Gastroesophageal sphincter (tissue), 4 donors: ENCODE measurements around the gene CENPM. TPM values are rescaled to one million over a fixed set of nuclear protein-coding genes. Genes with fewer than 3 reads are reported as not detected.

Source experiments
- ATAC-seq: fragments of 150-250 bp; one replicate; pipeline ENCODE4 v1.9.1; 2016; ENCODE audit warnings: mild to moderate bottlenecking, moderate library complexity
- H3K27ac ChIP-seq, 4 donors: fragments of 200-600 bp; sonication (generic) in 3 of 4; 1 replicate in 3 of 4; 2 replicates in 1 of 4; pipeline ENCODE4 v1.5.1; 2016 to 2019
- H3K27me3 ChIP-seq: fragments of 200-600 bp; sonication (generic); one replicate; pipeline ENCODE4 v1.5.1; 2019
- H3K36me3 ChIP-seq, 2 donors: fragments of 200-600 bp; sonication (generic); one replicate each; pipeline ENCODE4 v1.5.1; 2019; ENCODE audit warnings: control low read depth in 1 of 2
- H3K4me1 ChIP-seq, 3 donors: fragments of 200-600 bp; sonication (generic); 1 replicate in 2 of 3; 2 replicates in 1 of 3; pipeline ENCODE4 v1.5.1; 2016 to 2019; ENCODE audit warnings: control low read depth in 2 of 3
- H3K4me3 ChIP-seq, 2 donors: fragments of 200-600 bp; sonication (generic); one replicate each; pipeline ENCODE4 v1.5.1; 2019; ENCODE audit warnings: mild to moderate bottlenecking in 1 of 2, moderate library complexity in 1 of 2
- H3K9me3 ChIP-seq, 3 donors: fragments of 200-600 bp; sonication (generic); one replicate each; pipeline ENCODE4 v1.5.1; 2017 to 2019; ENCODE audit warnings: control low read depth in 2 of 3
- CTCF ChIP-seq, 4 experiments: fragments of 200-600 bp in 2 of 4; fragments of 450-650 bp in 2 of 4; sonication (generic) in 1 of 4; IDR thresholded peaks; one replicate each; pipeline ENCODE4 v1.5.1; 2017 to 2019; ENCODE audit warnings: antibody characterized with exemption in 4 of 4, mild to moderate bottlenecking in 2 of 4, moderate library complexity in 2 of 4
- EP300 ChIP-seq: sonication (generic); formaldehyde crosslinking; IDR thresholded peaks from one replicate; pipeline ENCODE4 v1.6.1; 2017; ENCODE audit warnings: antibody characterized with exemption, mild to moderate bottlenecking
- POLR2A ChIP-seq, 2 donors: fragments of 450-650 bp; IDR thresholded peaks; one replicate each; pipeline ENCODE4 v1.6.1; 2017; ENCODE audit warnings: antibody characterized with exemption in 2 of 2, mild to moderate bottlenecking in 2 of 2, moderate library complexity in 1 of 2
- POLR2AphosphoS5 ChIP-seq: sonication (generic); formaldehyde crosslinking; IDR thresholded peaks from one replicate; pipeline ENCODE4 v1.6.1; 2017; ENCODE audit warnings: antibody characterized with exemption
- WGBS, 2 donors: methylation state at CpG; one replicate each; pipeline ENCODE4 v1.1.5; 2018; ENCODE audit warnings: low coverage in 1 of 2; 5-methylcytosine and 5-hydroxymethylcytosine counted together
- total RNA-seq, 4 donors: library from RNA; depleted of rRNA; stranded (reverse); fragments of >200 nt; gene quantifications; one replicate each; pipeline ENCODE4 v1.1.0, GENCODE V29; 2016

CENPM gene
- total RNA-seq, 4 donors from 2014 or later = 1.9 to 3.4 TPM; not detected in 2

GRCh38 chr22:41943661-41944209 lies 3.2 kb downstream of the CENPM start:
- TF ChIP-seq POLR2AphosphoS5 (no peak), POLR2A (IDR thresholded peaks at IDR 0.05) (no peak), EP300 (no peak)
- Histone ChIP-seq H3K27me3 (no peaks in the 10 kb centered on the region), H3K9me3 (no peaks in the 10 kb centered on the region), H3K36me3 (no peaks in the 10 kb centered on the region), H3K4me1 (peaks cover 0 to 45% (median 11%) of the 10 kb centered on the region in 3 donors), H3K4me3 (no peak overlapping the region), H3K27ac (no peak overlapping the region)
- no peak for ATAC-seq
- WGBS, 2 donors = 60 to 82% methylated on average over 3 to 9 of the region's 9 CpGs

- Histone ChIP-seq H3K9me3 (no peaks in the 10 kb centered on the region), H3K27me3 (no peaks in the 10 kb centered on the region), H3K36me3 (no peaks in the 10 kb centered on the region), H3K4me1 (peaks cover 0 to 34% (median 9%) of the 10 kb centered on the region in 3 donors), H3K27ac (peak overlapping the region in 3 of 4 donors; percentile 5 to 59 (median 58)), H3K4me3 (no peak overlapping the region)
- peak; percentile 93 for ATAC-seq
- TF ChIP-seq POLR2AphosphoS5 (peak; percentile 18), CTCF (IDR thresholded peaks at IDR 0.05) (peak in 3 of 4 experiments; percentile 96 to 97 (median 97)), EP300 (no peak), POLR2A (IDR thresholded peaks at IDR 0.05) (no peak)
- WGBS, 2 donors = 30 to 44% methylated on average over 4 to 5 of the region's 13 CpGs
These were observed 5.9 kb downstream of the CENPM start for GRCh38 chr22:41940832-41941765.

- ATAC-seq = no peak
- no peaks in the 10 kb centered on the region for H3K36me3 ChIP-seq
- H3K27me3 ChIP-seq = no peaks in the 10 kb centered on the region
- WGBS, 2 donors = 81 to 83% methylated on average over 7 to 10 of the region's 13 CpGs
- H3K27ac ChIP-seq = peak overlapping the region in 3 of 4 donors; percentile 5 to 59 (median 58)
- H3K4me1 ChIP-seq = peaks cover 0 to 29% (median 6%) of the 10 kb centered on the region in 3 donors
- TF ChIP-seq POLR2A (IDR thresholded peaks at IDR 0.05) = no peak
- no peak for TF ChIP-seq EP300
- no peak for TF ChIP-seq CTCF (IDR thresholded peaks at IDR 0.05)
- no peak for TF ChIP-seq POLR2AphosphoS5
- no peaks in the 10 kb centered on the region for H3K9me3 ChIP-seq
- H3K4me3 ChIP-seq = no peak overlapping the region
These were observed 6.7 kb downstream of the CENPM start for GRCh38 chr22:41939981-41940831.

GRCh38 chr22:41936894-41937169 lies 10.1 kb downstream of the CENPM start:
- Histone ChIP-seq H3K27me3 (no peaks in the 10 kb centered on the region), H3K27ac (no peak overlapping the region), H3K4me3 (no peak overlapping the region), H3K36me3 (no peaks in the 10 kb centered on the region), H3K9me3 (no peaks in the 10 kb centered on the region), H3K4me1 (peaks cover 0 to 29% (median 6%) of the 10 kb centered on the region in 3 donors)
- ATAC-seq = no peak
- TF ChIP-seq POLR2AphosphoS5 (no peak), POLR2A (IDR thresholded peaks at IDR 0.05) (no peak), CTCF (IDR thresholded peaks at IDR 0.05) (no peak), EP300 (no peak)
- WGBS, 2 donors = 100% methylated on average over 2 of the region's 2 CpGs; no CpG with 5 or more reads in 1 of the 2 donors

GRCh38 chr22:41935509-41935908 lies 11.4 kb downstream of the CENPM start:
- TF ChIP-seq EP300 = no peak
- TF ChIP-seq CTCF (IDR thresholded peaks at IDR 0.05) = no peak
- no peak for TF ChIP-seq POLR2AphosphoS5
- no peak for TF ChIP-seq POLR2A (IDR thresholded peaks at IDR 0.05)
- peaks cover 0 to 19% (median 6%) of the 10 kb centered on the region in 3 donors for H3K4me1 ChIP-seq
- no peaks in the 10 kb centered on the region for H3K27me3 ChIP-seq
- H3K36me3 ChIP-seq = no peaks in the 10 kb centered on the region
- H3K4me3 ChIP-seq = no peak overlapping the region
- 83% methylated on average over 8 of the region's 9 CpGs; no CpG with 5 or more reads in 1 of the 2 donors for WGBS, 2 donors
- H3K9me3 ChIP-seq = no peaks in the 10 kb centered on the region
- H3K27ac ChIP-seq = no peak overlapping the region
- ATAC-seq = no peak
